Activated CD4-positive, CD25-positive, alpha-beta regulatory T cell treated with anti-CD3 and anti-CD28 coated beads, Interleukin-2, amount 50 U/mL, for 16 hours (primary cell): ENCODE results near the gene RAD50.
"Not testable (repeated sequence)": the region's sequence is repeated elsewhere in the genome, so short reads cannot be mapped to it uniquely, and the experiment has no call there.

Source experiments
- DNase-seq: peaks from one replicate; pipeline ENCODE4 v3.0.0-alpha.2; 2020; ENCODE audit warnings: low read depth, low spot score

RAD50 gene

DNA sequence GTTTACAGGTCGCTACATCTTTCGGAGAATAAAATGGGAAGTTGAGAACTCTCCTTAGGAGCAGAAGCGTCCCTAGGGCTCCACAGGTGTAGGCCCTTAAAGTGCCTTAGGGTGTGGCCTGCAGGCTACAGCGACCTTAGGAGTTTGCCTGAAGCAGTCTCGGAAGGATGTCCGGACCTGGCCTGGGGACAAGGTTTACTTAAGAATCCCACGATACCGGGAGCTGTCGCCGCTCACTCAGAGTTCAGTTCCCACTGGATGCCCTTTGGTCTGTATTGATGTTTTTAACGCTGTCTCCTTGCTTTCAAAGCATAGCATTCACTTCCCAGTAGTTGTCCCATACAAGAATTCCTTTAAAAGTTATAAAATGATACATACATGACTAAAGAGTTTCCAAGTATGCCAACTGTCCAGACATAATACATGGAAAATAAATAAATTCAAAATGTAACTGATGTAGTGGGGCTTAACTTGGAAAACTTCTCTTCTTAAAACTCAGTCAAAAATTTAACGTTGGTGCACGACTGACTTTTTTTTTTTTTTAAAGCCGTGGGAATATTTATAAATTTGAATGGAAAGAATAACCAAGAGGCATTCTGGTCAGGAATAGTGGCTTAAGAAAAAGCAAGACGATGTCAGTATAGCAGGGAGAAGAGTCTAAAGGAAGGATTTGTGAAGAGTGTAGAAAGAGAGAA lies 848 bp downstream of the RAD50 start:
- DNase-seq, result no peak

DNA sequence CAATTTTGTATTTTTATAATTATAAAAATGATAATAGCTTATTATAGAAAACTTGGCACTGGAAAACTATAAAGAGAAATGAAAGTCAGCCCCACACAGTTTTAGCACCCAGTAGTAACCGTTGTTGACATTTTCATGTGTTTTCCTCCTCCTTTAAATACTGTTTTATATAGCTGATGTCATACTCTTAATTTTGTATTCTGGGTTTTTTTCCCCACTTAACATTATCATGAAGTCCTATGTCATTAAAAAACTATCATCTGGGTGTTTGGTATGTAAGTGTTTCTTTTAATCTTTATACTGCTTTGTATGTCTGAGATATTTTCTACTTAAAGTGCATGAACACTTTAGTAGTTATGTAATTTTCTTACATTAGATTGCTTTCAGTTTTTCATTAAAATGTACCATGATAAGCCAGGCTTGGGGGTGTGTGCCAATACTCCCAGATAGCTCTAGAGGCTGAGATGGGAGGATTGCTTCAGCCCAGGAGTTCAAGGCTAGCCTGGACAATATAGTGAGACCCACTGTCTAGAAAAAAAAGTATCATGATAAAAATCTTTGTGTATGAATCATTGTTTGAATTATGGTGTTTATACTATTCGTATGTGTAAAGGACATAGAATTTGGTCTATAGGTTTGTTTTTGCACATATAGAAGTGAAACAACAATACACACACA lies 2.7 kb downstream of the RAD50 start:
- no peak for DNase-seq

DNA sequence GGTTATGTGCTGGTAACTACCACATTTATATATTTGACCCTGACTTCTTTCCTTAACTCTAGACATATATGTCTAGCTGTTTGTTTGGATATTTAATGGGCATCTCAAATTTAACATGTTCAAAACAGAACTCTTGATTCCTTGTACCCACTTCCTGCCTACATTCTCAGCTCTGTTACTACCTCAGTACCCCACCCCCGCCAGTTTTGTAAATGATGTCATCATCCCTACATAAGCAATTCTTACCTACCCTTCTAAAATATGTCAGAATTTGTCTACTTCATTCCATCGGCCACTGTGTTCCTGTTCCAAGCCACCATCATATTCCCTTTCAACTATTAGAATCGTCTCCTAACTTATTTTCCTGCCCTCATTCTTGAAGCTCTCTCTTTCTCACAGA lies 4.8 kb downstream of the RAD50 start:
- no peak for DNase-seq

DNA sequence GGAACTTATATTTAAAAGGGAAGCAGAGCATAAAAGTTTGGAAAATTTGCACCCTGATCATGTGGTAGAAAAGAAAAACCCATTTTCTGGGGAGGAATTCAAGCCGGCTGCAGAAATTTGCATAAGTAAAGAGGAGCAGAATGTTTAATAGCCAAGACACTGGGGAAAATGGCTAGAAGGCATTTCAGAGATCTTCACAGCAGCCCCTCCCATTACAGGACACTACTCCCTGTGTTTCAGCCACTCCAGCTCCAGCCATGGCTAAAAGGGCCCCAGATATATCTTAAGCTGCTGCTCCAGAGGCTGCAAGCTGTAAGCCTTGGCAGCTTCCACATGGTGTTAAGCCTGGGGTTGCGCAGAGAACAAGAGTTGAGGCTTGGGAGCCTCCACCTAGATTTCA lies 7.8 kb downstream of the RAD50 start:
- not testable (repeated sequence) for DNase-seq

DNA sequence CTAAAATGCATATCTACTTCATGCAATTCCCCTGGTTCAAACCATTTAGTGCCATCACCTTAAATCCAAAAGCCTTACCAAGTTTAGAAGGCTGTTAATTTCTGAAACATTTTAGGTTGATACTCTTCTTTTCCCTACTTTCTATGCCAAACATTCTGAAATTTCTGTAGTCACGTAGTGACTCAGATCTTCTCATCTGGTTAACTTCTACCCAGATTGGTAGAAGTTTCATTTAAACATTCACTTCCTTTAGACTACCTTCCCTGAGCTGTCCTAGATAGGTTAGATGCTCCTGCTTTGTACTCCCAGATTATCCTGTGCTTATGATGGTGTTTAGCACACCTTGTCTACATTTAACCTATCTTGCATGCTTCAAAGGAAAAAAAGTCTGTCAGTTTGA lies 9.9 kb downstream of the RAD50 start:
- no peak for DNase-seq

DNA sequence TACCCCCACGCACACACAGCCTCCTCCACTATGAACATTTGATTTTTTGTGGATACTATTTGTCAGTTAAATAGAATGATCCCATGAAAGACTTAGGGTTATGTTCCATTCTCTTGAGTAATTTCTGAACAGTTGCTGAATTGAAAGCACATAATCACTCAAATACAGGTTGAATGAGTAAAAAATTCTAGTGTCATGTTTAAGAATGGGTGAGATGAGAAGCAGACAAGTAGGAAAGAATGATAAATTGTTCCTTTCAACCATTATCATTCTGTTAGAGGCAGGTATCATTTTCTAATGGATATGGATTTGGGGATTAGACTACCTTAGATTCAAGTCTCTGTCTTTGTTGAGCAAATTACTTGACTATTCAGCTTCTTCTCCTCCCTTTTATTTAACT lies 19.3 kb downstream of the RAD50 start:
- DNase-seq, result no peak

DNA sequence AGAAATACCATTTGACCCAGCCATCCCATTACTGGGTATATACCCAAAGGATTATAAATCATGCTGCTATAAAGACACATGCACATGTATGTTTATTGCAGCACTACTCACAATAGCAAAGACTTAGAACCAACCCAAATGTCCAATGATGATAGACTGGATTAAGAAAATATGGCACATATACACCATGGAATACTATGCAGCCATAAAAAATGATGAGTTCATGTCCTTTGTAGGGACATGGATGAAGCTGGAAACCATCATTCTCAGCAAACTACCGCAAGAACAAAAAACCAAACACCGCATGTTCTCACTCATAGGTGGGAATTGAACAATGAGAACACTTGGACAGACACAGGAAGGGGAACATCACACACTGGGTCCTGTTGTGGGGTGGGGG lies 27.8 kb downstream of the RAD50 start:
- not testable (repeated sequence) for DNase-seq

DNA sequence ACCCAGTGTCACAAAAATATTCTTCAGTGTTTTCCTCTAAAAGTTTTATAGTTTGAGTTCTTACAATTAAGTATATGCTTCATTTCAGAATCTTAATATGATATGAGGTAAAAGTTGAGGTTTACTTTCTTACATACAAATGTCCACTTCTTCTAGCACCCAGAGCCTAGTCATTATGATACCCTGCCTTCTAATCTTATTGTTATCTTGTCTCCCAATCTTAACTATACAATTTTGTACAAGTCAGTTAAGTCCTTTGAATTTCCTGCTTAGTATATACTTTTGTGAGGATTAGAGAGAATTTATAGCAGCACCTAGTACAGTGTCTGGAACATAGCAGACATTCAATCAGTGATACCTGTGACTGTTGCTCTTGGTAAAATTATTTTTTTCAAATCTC lies 29.3 kb downstream of the RAD50 start:
- DNase-seq, result no peak

DNA sequence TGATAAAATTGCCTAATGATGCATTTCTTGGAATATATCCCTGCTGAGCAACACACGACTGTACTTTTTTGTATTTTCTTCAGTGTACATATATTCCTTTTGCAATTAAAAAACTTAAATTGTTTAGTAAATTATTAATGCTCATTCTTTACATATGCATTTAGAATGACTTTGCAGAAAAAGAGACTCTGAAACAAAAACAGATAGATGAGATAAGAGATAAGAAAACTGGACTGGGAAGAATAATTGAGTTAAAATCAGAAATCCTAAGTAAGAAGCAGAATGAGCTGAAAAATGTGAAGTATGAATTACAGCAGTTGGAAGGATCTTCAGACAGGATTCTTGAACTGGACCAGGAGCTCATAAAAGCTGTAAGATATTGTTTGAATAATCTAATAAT lies 32.7 kb downstream of the RAD50 start:
- no peak for DNase-seq

DNA sequence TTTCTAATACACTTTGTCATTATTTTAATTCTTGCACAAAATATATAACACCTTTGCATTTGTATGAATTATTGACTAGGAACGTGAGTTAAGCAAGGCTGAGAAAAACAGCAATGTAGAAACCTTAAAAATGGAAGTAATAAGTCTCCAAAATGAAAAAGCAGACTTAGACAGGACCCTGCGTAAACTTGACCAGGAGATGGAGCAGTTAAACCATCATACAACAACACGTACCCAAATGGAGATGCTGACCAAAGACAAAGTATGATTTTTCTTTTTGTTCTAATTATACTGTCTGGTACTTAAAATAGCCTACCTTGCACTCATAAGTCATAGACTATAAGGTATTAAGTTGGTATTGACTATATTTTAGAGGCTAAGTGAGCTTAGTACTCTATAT lies 34.4 kb downstream of the RAD50 start:
- no peak for DNase-seq

DNA sequence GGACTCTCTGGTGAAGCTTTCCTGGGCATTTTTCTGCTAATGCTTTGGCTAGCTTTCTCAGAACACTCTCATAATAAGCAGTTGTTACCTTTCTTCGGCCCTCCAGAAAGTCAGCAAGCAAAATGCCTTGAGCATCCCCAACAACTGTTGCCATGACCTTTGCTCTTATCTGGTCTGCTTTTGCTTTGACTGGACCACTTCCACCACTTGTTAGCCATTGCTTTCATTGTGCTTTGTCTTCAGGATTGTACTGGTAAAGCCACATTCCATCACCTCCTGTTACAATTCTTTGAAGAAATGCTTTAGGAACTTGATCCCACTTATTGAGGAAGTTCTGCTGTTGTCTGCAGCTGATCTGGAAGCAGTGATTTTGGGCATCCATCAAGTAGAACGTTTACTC lies 35.7 kb downstream of the RAD50 start:
- DNase-seq, result no peak

DNA sequence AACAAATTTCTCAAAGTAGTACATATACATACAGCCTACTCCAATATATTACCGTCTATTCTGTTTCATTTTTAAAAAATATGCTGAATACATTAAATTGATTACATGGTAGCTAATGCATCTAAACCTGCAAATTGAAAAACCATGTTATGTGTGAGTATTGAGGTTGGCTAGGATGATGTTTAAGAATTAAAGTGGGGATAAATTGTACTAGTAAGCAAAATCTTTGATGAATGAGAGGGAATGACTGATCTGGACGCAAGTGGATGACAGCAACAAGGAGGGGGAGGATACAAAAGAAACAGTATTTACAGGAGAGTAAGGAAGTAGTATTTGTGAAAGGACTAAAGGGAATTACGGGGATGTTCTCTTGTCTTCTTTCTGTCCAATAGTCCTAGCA lies 37.4 kb downstream of the RAD50 start:
- no peak for DNase-seq

DNA sequence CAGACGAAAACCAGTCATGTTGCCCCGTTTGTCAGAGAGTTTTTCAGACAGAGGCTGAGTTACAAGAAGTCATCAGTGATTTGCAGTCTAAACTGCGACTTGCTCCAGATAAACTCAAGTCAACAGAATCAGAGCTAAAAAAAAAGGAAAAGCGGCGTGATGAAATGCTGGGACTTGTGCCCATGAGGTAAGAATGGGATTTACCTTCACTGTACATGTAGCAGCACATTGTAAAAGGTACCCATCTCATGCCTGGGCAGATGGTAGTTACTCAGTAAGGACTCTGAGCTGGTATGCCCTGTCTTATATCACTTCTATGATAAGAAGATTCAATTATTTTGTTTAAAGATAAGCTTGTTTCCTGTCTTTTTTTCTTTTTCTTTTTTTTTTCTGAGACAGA lies 38.8 kb downstream of the RAD50 start:
- no peak for DNase-seq

DNA sequence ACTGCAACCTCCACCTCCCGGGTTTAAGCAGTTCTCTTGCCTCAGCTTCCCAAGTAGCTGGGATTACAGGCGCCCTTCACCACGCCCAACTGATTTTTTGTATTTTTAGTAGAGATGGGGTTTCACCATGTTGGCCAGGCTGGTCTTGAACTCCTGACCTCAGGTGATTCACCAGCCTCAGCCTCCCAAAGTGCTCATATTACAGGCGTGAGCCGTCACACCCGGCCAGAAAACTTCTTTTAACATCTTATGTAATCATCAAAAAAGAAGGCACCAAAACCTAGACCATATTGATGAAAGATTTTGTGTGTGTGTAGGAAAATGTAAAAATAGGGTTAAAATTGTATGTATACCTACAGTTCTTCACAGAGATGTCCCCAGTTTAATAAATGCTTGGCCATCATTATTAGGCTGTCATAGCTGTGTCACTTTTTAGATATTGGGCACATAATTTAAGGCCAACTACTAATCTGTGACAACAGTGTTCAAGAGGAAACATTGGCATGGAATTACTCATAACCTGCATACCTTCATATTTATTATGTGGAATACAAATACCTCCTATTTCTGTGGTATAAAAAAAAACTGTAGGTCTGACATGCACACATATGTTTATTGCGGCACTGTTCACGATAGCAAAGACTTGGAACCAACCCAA lies 44.4 kb downstream of the RAD50 start:
- DNase-seq, result no peak

DNA sequence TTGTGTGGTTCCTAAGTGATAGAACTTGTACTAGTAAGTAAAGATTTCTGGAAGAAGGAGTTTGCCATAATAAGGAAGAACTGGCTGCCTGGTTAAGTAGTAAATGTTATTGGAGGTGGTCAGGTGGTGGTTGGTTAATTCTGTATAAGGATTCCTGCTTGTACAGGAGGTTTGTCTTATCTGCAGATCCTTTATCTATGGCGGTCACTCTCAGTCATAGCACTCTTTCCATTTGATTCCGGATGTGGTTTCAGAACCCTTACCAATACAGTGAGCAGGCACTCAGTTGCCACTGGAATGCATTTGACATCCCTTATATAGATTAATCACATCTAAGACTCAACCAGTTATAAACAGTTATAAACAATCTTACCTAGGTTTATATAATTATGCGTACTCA lies 50.3 kb downstream of the RAD50 start:
- DNase-seq, result no peak

DNA sequence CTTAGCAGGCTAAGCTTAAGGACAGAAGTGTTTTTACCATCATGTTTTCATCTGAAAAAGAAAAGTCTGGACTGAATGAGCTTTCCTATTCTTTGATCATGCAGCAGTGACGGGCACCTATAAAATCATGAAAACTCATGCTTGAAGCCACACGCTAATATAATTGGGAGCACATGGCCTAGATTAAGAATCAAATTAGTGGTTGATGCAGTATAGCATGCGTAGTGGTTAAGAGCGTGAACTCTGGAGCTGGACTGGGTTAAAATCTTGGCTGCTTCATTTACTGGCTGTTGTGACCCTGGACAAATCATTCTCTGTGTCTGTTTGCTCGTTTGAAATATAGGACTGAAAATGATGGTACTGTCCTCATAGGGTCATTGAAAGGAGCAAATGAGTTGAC lies 51.3 kb downstream of the RAD50 start:
- no peak for DNase-seq

DNA sequence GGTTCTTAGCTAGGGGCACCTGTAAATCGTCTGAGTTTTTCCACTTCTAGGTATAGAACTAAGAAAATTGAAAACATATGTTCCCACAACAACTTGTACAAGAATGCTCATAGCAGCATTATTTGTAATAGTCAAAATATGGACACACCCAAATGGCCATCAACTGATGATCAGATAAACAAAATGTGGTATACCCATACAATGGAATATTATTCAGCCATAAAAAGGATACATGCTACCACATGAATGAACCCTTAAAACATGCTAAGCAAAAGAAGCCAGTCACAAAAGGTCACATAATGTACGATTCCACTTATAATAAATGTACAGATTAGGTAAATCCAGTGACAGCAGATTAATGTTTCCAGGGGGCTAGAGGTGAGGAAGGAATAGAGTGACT lies 55.2 kb downstream of the RAD50 start:
- DNase-seq, result no peak

DNA sequence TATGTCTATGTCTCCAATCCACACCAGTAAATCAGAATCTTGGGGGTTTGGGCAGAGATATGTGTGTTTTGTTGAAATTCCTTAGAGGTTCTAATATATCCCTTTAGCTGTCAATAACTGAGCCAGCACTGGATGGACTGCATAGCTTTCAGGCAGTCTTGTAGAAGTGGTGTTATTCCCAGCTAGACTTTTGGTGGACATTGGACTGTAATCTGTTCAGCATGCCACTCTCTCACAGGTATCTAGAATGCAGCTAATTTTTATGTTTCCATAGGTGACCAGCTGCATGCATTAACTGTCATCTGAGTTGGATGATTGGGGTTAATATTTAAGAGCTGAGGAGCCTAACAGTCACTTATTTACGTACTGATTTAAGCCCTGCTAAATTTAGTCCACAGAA lies 56.1 kb downstream of the RAD50 start:
- DNase-seq, result no peak

DNA sequence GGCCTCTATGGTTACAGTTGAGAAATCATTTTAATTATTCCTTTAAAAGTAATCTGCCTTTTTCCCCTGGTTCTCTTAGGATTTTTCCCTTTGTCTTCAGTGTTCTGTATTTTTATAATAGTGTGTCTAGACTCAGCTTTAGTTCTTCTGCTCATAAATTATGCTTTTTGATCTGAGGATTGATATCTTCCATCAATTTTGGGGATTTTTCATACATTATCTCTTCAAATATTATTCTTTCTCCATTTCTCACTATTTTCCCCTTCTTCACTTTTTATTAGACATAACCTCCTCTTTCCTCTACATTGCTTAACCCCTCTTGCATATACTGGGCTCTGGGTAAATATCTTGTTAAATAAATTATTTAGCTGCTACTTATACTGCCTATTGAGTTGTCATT lies 64.9 kb downstream of the RAD50 start:
- DNase-seq, result no peak

DNA sequence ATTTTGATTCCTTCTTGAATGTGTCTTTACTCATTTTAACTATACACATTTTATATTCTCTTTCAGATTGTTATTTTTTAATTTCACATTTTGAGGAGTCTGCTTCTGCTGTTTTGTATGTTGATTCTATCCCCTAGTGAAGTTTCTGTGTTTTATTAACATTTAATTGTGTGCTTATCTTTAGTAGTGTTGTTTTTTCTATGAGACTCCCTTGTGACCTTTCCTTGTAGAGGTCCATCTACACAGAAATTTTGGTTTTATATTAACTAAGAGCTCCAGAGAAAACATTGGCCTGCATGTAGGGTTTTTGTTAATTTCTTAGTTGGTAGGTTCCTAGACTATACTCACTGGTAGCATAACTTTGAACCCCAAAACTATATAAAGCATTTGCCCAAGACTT lies 65.8 kb downstream of the RAD50 start:
- no peak for DNase-seq

DNA sequence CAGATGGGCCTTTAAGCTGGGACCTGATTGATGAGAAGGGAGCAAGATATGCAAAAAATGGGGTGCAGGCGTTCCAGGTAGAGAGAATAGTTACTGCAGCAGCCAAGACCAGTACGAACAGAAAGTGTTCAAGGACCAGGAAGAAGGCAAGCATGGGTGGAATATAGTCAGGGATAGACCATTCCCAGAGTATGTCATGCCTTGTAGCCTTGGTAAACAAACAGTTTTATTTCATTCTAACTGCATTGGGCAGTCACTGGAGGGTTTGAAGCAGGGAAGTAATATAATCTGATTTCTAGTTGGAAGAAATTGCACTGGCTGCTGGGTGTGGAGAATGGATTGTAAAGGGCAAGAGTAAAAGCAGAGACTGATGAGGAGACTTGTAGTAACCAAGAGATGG lies 70.7 kb downstream of the RAD50 start:
- DNase-seq, result no peak

DNA sequence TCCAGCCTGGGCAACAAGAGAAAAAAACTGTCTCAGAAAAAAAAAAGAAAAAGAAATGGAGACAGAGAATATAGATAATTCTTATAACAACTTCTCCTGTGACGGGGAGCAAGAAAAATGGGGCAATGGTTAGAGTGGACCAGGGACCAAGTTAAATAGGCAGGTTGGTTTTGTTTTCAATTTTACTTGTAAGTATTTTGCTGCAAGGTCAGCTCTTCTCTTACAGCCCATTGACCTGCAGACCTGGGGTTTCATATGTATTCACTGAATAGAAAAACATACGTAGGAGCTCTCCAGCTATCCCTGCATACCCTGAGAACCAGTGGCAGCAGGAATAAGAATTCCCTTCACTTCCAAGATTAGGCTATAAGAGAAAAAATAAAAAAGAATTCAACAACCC lies 72.0 kb downstream of the RAD50 start:
- no peak for DNase-seq

DNA sequence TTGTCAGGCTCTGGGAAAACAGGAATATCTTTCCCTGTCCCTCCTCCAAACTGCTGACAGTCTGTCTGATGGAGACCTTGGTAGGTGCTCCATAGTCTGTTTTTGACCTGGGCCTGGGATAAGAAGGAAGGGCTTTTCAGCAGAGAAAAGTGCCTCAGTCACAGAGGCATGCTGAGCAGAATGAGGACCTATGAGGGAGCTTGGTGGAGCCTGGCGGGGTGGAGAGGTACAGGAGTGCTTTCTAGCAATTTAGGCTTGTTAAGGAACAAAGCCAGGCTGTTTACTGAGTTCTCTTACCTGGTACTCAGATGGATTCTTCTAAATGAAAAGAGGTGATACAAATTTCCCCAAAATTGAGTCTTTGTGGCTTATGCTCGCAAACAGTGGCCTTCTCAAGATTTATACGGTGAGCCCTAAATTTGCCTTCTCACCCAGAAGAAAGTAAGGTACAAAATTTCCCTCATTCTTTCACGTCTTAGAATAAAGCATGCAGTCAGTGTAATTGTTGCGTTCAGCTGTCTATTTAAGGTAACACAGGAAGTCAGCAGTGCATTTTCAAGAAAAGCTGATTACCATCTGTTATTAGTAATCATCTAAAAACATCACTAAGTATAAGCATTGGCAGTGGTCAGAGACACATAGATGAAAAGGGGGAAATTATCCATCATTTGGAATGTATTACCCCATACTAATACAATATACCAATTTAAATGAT lies 72.6 kb downstream of the RAD50 start:
- no peak for DNase-seq
